PFSK-1 (cell line): ENCODE data around the gene CD247.

Experiments used
- FOXP2 ChIP-seq: optimal IDR thresholded peaks from 2 replicates; pipeline ENCODE3; 2011; ENCODE audit warnings: borderline replicate concordance, control low read depth, inconsistent platforms; ENCODE audit not compliant: insufficient read depth; ENCODE audit errors: extremely low read length, extremely low read depth
- POLR2AphosphoS5 ChIP-seq: IDR thresholded peaks from 2 replicates; pipeline ENCODE4 v1.6.1; 2012; ENCODE audit warnings: low read depth, mild to moderate bottlenecking, control low read depth, low read length, moderate library complexity
- REST ChIP-seq, 2 experiments: IDR thresholded peaks; 2 replicates each; pipeline versions ENCODE4 v1.6.1 to v1.8.0; 2011 to 2012; ENCODE audit warnings: low read depth in 2 of 2, low read length in 2 of 2, control low read depth in 1 of 2, inconsistent platforms in 1 of 2, mild to moderate bottlenecking in 1 of 2, moderate library complexity in 1 of 2; ENCODE audit not compliant: insufficient read depth in 1 of 2
- SIN3A ChIP-seq: IDR thresholded peaks from 2 replicates; pipeline ENCODE4 v1.6.1; 2012; ENCODE audit warnings: mild to moderate bottlenecking, low read length, moderate library complexity, borderline replicate concordance; ENCODE audit not compliant: insufficient read depth
- TAF1 ChIP-seq: IDR thresholded peaks from 2 replicates; pipeline ENCODE4 v1.6.1; 2012; ENCODE audit warnings: low read length, control low read depth, borderline replicate concordance; ENCODE audit not compliant: insufficient read depth

- TF ChIP-seq SIN3A (no peak), TAF1 (no peak), POLR2AphosphoS5 (no peak), REST (IDR thresholded peaks at IDR 0.05; ENCODE audit: insufficient read depth in 1 of 2, low read depth in 2 of 2, low read length in 2 of 2) (no peak), FOXP2 (no peak)
These were observed 2.9 kb downstream of the CD247 start for GRCh38 chr1:167515461-167515860.
